Panc1 (cell line): ENCODE data around the gene NUDT17.
"Not testable (repeated sequence)": the region's sequence is repeated elsewhere in the genome, so short reads cannot be mapped to it uniquely, and the experiment has no call there.

ENCODE experiments used
- POLR2AphosphoS5 ChIP-seq: IDR thresholded peaks from 2 replicates; pipeline ENCODE4 v1.6.1; 2012; ENCODE audit warnings: mild to moderate bottlenecking, low read depth, low read length, moderate library complexity
- TF ChIP-seq, protein P1 (sequence below): fragments of 450-650 bp; IDR thresholded peaks from 2 replicates; pipeline ENCODE4 v1.5.1; 2017; ENCODE audit warnings: mild to moderate bottlenecking

GRCh38 chr1:145812977-145813810 lies 32.2 kb upstream of the NUDT17 start:
- TF ChIP-seq, protein P1, sequence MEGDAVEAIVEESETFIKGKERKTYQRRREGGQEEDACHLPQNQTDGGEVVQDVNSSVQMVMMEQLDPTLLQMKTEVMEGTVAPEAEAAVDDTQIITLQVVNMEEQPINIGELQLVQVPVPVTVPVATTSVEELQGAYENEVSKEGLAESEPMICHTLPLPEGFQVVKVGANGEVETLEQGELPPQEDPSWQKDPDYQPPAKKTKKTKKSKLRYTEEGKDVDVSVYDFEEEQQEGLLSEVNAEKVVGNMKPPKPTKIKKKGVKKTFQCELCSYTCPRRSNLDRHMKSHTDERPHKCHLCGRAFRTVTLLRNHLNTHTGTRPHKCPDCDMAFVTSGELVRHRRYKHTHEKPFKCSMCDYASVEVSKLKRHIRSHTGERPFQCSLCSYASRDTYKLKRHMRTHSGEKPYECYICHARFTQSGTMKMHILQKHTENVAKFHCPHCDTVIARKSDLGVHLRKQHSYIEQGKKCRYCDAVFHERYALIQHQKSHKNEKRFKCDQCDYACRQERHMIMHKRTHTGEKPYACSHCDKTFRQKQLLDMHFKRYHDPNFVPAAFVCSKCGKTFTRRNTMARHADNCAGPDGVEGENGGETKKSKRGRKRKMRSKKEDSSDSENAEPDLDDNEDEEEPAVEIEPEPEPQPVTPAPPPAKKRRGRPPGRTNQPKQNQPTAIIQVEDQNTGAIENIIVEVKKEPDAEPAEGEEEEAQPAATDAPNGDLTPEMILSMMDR = not testable (repeated sequence)
- not testable (repeated sequence) for TF ChIP-seq POLR2AphosphoS5
